ENCODE measurements around the gene LRRC45.

Gene LRRC45

GRCh38 chr17:82050761-82051641 is 27.9 kb downstream of the LRRC45 start:
- DNase-seq (ENCODE audit: low read depth, low spot score): peak; percentile 31

GRCh38 chr17:82051776-82052637 is 28.9 kb downstream of the LRRC45 start, which contains the start of the genes GPS1 and RFNG:
Gene GPS1, plus strand, starts transcription at chr17:82051898. Its CDS starts 34 bp downstream, at chr17:82051932.
Gene RFNG, minus strand, starts transcription at chr17:82051811. Its CDS starts 45 bp downstream, at chr17:82051766.
- DNase-seq (ENCODE audit: low read depth, low spot score): peak; percentile 87

GRCh38 chr17:82052638-82053059 is 29.5 kb downstream of the LRRC45 start:
- DNase-seq (ENCODE audit: low read depth, low spot score): no peak

- DNase-seq (ENCODE audit: low read depth, low spot score): no peak
These were observed 30.0 kb downstream of the LRRC45 start for GRCh38 chr17:82053130-82053529.

- DNase-seq (ENCODE audit: low read depth, low spot score): no peak
These were observed 30.6 kb downstream of the LRRC45 start for GRCh38 chr17:82053556-82054263.

GRCh38 chr17:82054351-82055022 is 31.4 kb downstream of the LRRC45 start:
- DNase-seq (ENCODE audit: low read depth, low spot score): no peak

- DNase-seq (ENCODE audit: low read depth, low spot score): no peak
These were observed 32.2 kb downstream of the LRRC45 start for GRCh38 chr17:82055023-82055964.

GRCh38 chr17:82055965-82056728 is 33.0 kb downstream of the LRRC45 start:
- no peak for DNase-seq (ENCODE audit: low read depth, low spot score)

- no peak for DNase-seq (ENCODE audit: low read depth, low spot score)
These were observed 33.9 kb downstream of the LRRC45 start for GRCh38 chr17:82056729-82057621.

- DNase-seq (ENCODE audit: low read depth, low spot score): no peak
These were observed 35.2 kb downstream of the LRRC45 start for GRCh38 chr17:82058230-82058854.

- no peak for DNase-seq (ENCODE audit: low read depth, low spot score)
These were observed 35.7 kb downstream of the LRRC45 start for GRCh38 chr17:82058855-82059249.

- DNase-seq (ENCODE audit: low read depth, low spot score): no peak
These were observed 36.3 kb downstream of the LRRC45 start for GRCh38 chr17:82059272-82060000.

- no peak for DNase-seq (ENCODE audit: low read depth, low spot score)
These were observed 36.9 kb downstream of the LRRC45 start for GRCh38 chr17:82060001-82060380.

GRCh38 chr17:82060614-82061013 is 37.5 kb downstream of the LRRC45 start:
- no peak for DNase-seq (ENCODE audit: low read depth, low spot score)

- DNase-seq (ENCODE audit: low read depth, low spot score): no peak
These were observed 38.2 kb downstream of the LRRC45 start for GRCh38 chr17:82061047-82061925.
